HepG2 (cell line): ENCODE measurements around the gene AHRR. TPM values are rescaled to one million over a fixed set of nuclear protein-coding genes. Genes with fewer than 3 reads are reported as not detected.

Experiments used
- DR1 ChIP-seq: sonication (generic); formaldehyde crosslinking; IDR thresholded peaks from 2 replicates; pipeline ENCODE4 v1.8.0; 2021; ENCODE audit warnings: mild to moderate bottlenecking, missing genetic modification reagents, inconsistent platforms
- MAF1 ChIP-seq: sonication (generic); formaldehyde crosslinking; IDR thresholded peaks from 2 replicates; pipeline ENCODE4 v1.5.0; 2020; ENCODE audit warnings: missing genetic modification reagents, borderline replicate concordance
- ZNF318 ChIP-seq: sonication (generic); formaldehyde crosslinking; IDR thresholded peaks from 2 replicates; pipeline ENCODE4 v1.4.0; 2020; ENCODE audit warnings: mild to moderate bottlenecking, missing genetic modification reagents
- ZSCAN5A ChIP-seq: sonication (generic); formaldehyde crosslinking; IDR thresholded peaks from 2 replicates; pipeline ENCODE4 v1.8.0; 2022; ENCODE audit warnings: mild to moderate bottlenecking, missing genetic modification reagents, borderline replicate concordance
- polyA plus RNA-seq, 8 experiments: library from polyadenylated mRNA; depleted of rRNA in 3 of 8; stranded (reverse) in 7 of 8; unstranded in 1 of 8; fragments of >200 nt; fragmentation: Illumina TruSeq in 4 of 8; extraction: Trizol in 4 of 8; gene quantifications; 2 replicates each; pipeline versions ENCODE4 v1.2.1 to v1.2.3, GENCODE V29; 2011 to 2016; ENCODE audit warnings: low read depth in 4 of 8, missing spikeins in 1 of 8, mixed read lengths in 1 of 8; ENCODE audit not compliant: insufficient read depth in 1 of 8
- total RNA-seq, 5 experiments: library from RNA; depleted of rRNA; stranded (reverse); fragments of >200 nt; fragmentation: Illumina TruSeq; extraction: Trizol; gene quantifications; 2 replicates each; pipeline ENCODE4 v1.2.3, GENCODE V29; 2016; ENCODE audit warnings: low read depth in 1 of 5

The AHRR gene
- total and polyA plus RNA-seq, 2 of the 13 experiments (the other 11 are each of a cell fraction or from before 2014, with no cell fraction given) = 0.28 to 0.35 TPM

- no peak for TF ChIP-seq ZNF318 (CRISPR knock-in tag)
- TF ChIP-seq ZSCAN5A (CRISPR knock-in tag) = no peak
- no peak for TF ChIP-seq DR1
- no peak for TF ChIP-seq MAF1 (CRISPR knock-in tag)
These were observed 84.5 kb downstream of the AHRR start (continued) for GRCh38 chr5:406041-406440.
